MM.1S (cell line): ENCODE data around the gene CYP8B1.

ENCODE experiments used
- EZH2 ChIP-seq: fragments of 300-600 bp; sonication (generic); optimal IDR thresholded peaks from 2 replicates; pipeline ENCODE3; 2017; ENCODE audit warnings: low read depth, mild to moderate bottlenecking, antibody characterized with exemption, low read length, mixed read lengths
- TF ChIP-seq, protein P1 (sequence below): fragments of 300-600 bp; sonication (generic); IDR thresholded peaks from 2 replicates; pipeline ENCODE4 v1.5.1; 2016; ENCODE audit warnings: antibody characterized with exemption, low read length, mixed read lengths

DNA sequence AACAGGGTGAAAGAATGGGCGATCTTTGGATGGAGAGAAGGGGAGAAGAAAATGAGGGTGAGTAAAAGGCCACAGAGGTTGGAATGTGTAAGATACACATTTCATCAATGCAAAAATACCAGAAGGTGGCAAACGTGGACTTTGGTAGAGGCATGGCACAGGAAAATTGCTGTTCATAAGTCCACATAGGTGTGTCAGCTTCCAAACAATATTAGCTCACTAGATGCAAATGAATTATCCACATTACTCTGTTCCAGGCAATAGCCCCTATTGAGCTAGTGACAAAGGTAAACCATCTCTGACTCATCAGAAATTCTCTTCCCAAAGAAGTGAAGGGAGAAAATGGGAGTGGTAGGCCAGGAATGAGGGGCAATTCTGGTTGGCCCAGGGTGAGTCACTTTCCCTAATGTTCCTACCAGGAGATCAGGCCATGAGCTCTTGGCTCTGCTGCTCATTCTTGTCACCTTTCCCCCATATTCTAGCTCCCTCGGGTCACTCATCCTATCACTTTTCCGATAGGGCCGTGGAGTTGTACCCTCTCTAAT lies 46.5 kb downstream of the CYP8B1 start:
- TF ChIP-seq, protein P1, sequence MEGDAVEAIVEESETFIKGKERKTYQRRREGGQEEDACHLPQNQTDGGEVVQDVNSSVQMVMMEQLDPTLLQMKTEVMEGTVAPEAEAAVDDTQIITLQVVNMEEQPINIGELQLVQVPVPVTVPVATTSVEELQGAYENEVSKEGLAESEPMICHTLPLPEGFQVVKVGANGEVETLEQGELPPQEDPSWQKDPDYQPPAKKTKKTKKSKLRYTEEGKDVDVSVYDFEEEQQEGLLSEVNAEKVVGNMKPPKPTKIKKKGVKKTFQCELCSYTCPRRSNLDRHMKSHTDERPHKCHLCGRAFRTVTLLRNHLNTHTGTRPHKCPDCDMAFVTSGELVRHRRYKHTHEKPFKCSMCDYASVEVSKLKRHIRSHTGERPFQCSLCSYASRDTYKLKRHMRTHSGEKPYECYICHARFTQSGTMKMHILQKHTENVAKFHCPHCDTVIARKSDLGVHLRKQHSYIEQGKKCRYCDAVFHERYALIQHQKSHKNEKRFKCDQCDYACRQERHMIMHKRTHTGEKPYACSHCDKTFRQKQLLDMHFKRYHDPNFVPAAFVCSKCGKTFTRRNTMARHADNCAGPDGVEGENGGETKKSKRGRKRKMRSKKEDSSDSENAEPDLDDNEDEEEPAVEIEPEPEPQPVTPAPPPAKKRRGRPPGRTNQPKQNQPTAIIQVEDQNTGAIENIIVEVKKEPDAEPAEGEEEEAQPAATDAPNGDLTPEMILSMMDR: no peak
- TF ChIP-seq EZH2: no peak
